HEK293 (cell line): Measurements from ENCODE around the gene SLC30A7.

Experiments used
- BCL11B ChIP-seq: fragments of 450-650 bp; formaldehyde crosslinking; IDR thresholded peaks from 2 replicates; pipeline ENCODE4 v1.5.1; 2016; ENCODE audit warnings: low read depth, missing biosample characterization, missing genetic modification characterization
- FEZF1 ChIP-seq: fragments of 450-650 bp; formaldehyde crosslinking; IDR thresholded peaks from 2 replicates; pipeline ENCODE4 v1.5.1; 2016; ENCODE audit warnings: missing biosample characterization, missing genetic modification characterization
- GLIS2 ChIP-seq: fragments of 450-650 bp; formaldehyde crosslinking; IDR thresholded peaks from 2 replicates; pipeline ENCODE4 v1.5.1; 2016; ENCODE audit warnings: missing biosample characterization, missing genetic modification characterization
- IKZF3 ChIP-seq: fragments of 450-650 bp; IDR thresholded peaks from 2 replicates; pipeline ENCODE4 v1.5.0; 2018; ENCODE audit warnings: missing biosample characterization, mild to moderate bottlenecking, missing genetic modification characterization, moderate library complexity
- KLF1 ChIP-seq: fragments of 450-650 bp; formaldehyde crosslinking; IDR thresholded peaks from 2 replicates; pipeline ENCODE4 v1.5.1; 2016; ENCODE audit warnings: missing biosample characterization, missing genetic modification characterization
- KLF16 ChIP-seq: fragments of 450-650 bp; formaldehyde crosslinking; IDR thresholded peaks from 2 replicates; pipeline ENCODE4 v1.5.1; 2017; ENCODE audit warnings: missing biosample characterization, missing genetic modification characterization
- MEIS1 ChIP-seq: sonication (generic); formaldehyde crosslinking; IDR thresholded peaks from 2 replicates; pipeline ENCODE4 v1.8.1; 2022; ENCODE audit warnings: missing genetic modification reagents, mild to moderate bottlenecking, borderline replicate concordance
- SP2 ChIP-seq: fragments of 450-650 bp; formaldehyde crosslinking; IDR thresholded peaks from 2 replicates; pipeline ENCODE4 v1.5.1; 2016; ENCODE audit warnings: missing biosample characterization, missing genetic modification characterization
- YY1 ChIP-seq: fragments of 450-650 bp; formaldehyde crosslinking; IDR thresholded peaks from 2 replicates; pipeline ENCODE4 v1.5.1; 2018; ENCODE audit warnings: missing biosample characterization, missing genetic modification characterization
- ZBTB7A ChIP-seq: fragments of 450-650 bp; formaldehyde crosslinking; IDR thresholded peaks from 2 replicates; pipeline ENCODE4 v1.5.1; 2016; ENCODE audit warnings: low read depth, missing biosample characterization, missing genetic modification characterization
- ZFP37 ChIP-seq: fragments of 450-650 bp; formaldehyde crosslinking; IDR thresholded peaks from 2 replicates; pipeline ENCODE4 v1.5.1; 2016; ENCODE audit warnings: missing biosample characterization, missing genetic modification characterization
- ZNF114 ChIP-seq: fragments of 450-650 bp; formaldehyde crosslinking; IDR thresholded peaks from 2 replicates; pipeline ENCODE4 v1.5.0; 2017; ENCODE audit warnings: missing biosample characterization, missing genetic modification characterization
- ZNF221 ChIP-seq: fragments of 450-650 bp; formaldehyde crosslinking; IDR thresholded peaks from 2 replicates; pipeline ENCODE4 v1.5.1; 2017; ENCODE audit warnings: missing biosample characterization, missing genetic modification characterization, borderline replicate concordance
- ZNF274 ChIP-seq, 2 experiments: fragments of 200-500 bp in 1 of 2; fragments of 450-650 bp in 1 of 2; sonication (Bioruptor generic) in 1 of 2; formaldehyde crosslinking in 1 of 2; IDR thresholded peaks; 2 replicates each; pipeline versions ENCODE4 v1.5.1 to v1.6.1; 2014 to 2016; ENCODE audit warnings: borderline replicate concordance in 1 of 2, inconsistent platforms in 1 of 2, low read length in 1 of 2, missing biosample characterization in 1 of 2, missing genetic modification characterization in 1 of 2
- ZNF394 ChIP-seq: fragments of 450-650 bp; formaldehyde crosslinking; IDR thresholded peaks from 2 replicates; pipeline ENCODE4 v1.5.1; 2016; ENCODE audit warnings: missing biosample characterization, missing genetic modification characterization, mild to moderate bottlenecking, moderate library complexity, borderline replicate concordance
- ZNF404 ChIP-seq: fragments of 450-650 bp; formaldehyde crosslinking; IDR thresholded peaks from 2 replicates; pipeline ENCODE4 v1.5.1; 2017; ENCODE audit warnings: missing biosample characterization, missing genetic modification characterization
- ZNF501 ChIP-seq: fragments of 450-650 bp; formaldehyde crosslinking; IDR thresholded peaks from 2 replicates; pipeline ENCODE4 v1.5.1; 2016; ENCODE audit warnings: missing biosample characterization, missing genetic modification characterization
- ZNF549 ChIP-seq: fragments of 450-650 bp; IDR thresholded peaks from 2 replicates; pipeline ENCODE4 v1.5.1; 2018; ENCODE audit warnings: missing biosample characterization, missing genetic modification characterization, mild to moderate bottlenecking, inconsistent platforms, moderate library complexity
- ZNF623 ChIP-seq: fragments of 450-650 bp; formaldehyde crosslinking; IDR thresholded peaks from 2 replicates; pipeline ENCODE4 v1.5.1; 2016; ENCODE audit warnings: missing biosample characterization, missing genetic modification characterization
- ZNF654 ChIP-seq: fragments of 450-650 bp; formaldehyde crosslinking; IDR thresholded peaks from 2 replicates; pipeline ENCODE4 v1.5.1; 2016; ENCODE audit warnings: low read depth, missing biosample characterization, missing genetic modification characterization
- ZNF76 ChIP-seq: fragments of 450-650 bp; formaldehyde crosslinking; IDR thresholded peaks from 2 replicates; pipeline ENCODE4; 2016; ENCODE audit warnings: low read depth, missing biosample characterization, missing genetic modification characterization, borderline replicate concordance
- ZNF776 ChIP-seq: fragments of 450-650 bp; formaldehyde crosslinking; IDR thresholded peaks from 2 replicates; pipeline ENCODE4 v1.5.0; 2017; ENCODE audit warnings: missing biosample characterization, missing genetic modification characterization, borderline replicate concordance
- ZSCAN23 ChIP-seq: fragments of 450-650 bp; formaldehyde crosslinking; IDR thresholded peaks from 2 replicates; pipeline ENCODE4 v1.5.1; 2016; ENCODE audit warnings: missing biosample characterization, missing genetic modification characterization
- ZSCAN30 ChIP-seq: fragments of 450-650 bp; IDR thresholded peaks from 2 replicates; pipeline ENCODE4 v1.5.1; 2018; ENCODE audit warnings: missing biosample characterization, mild to moderate bottlenecking, missing genetic modification characterization, moderate library complexity
- TF ChIP-seq, protein P1 (sequence below): fragments of 450-650 bp; formaldehyde crosslinking; IDR thresholded peaks from 2 replicates; pipeline ENCODE4 v1.5.1; 2016; ENCODE audit warnings: missing biosample characterization, missing genetic modification characterization
- TF ChIP-seq, protein P2 (sequence below): sonication (generic); formaldehyde crosslinking; IDR thresholded peaks from 2 replicates; pipeline ENCODE4 v1.8.1; 2022; ENCODE audit warnings: mild to moderate bottlenecking, moderate library complexity, missing genetic modification reagents
- TF ChIP-seq, protein P3 (sequence below): fragments of 450-650 bp; formaldehyde crosslinking; IDR thresholded peaks from 2 replicates; pipeline ENCODE4 v1.5.1; 2016; ENCODE audit warnings: missing biosample characterization, missing genetic modification characterization
- TF ChIP-seq, protein P4 (sequence below): fragments of 450-650 bp; formaldehyde crosslinking; IDR thresholded peaks from 2 replicates; pipeline ENCODE4 v1.5.1; 2016; ENCODE audit warnings: missing biosample characterization, missing genetic modification characterization
- TF ChIP-seq, protein P5 (sequence below): fragments of 450-650 bp; formaldehyde crosslinking; IDR thresholded peaks from 2 replicates; pipeline ENCODE4 v1.5.1; 2016; ENCODE audit warnings: missing biosample characterization, missing genetic modification characterization

The SLC30A7 gene

DNA sequence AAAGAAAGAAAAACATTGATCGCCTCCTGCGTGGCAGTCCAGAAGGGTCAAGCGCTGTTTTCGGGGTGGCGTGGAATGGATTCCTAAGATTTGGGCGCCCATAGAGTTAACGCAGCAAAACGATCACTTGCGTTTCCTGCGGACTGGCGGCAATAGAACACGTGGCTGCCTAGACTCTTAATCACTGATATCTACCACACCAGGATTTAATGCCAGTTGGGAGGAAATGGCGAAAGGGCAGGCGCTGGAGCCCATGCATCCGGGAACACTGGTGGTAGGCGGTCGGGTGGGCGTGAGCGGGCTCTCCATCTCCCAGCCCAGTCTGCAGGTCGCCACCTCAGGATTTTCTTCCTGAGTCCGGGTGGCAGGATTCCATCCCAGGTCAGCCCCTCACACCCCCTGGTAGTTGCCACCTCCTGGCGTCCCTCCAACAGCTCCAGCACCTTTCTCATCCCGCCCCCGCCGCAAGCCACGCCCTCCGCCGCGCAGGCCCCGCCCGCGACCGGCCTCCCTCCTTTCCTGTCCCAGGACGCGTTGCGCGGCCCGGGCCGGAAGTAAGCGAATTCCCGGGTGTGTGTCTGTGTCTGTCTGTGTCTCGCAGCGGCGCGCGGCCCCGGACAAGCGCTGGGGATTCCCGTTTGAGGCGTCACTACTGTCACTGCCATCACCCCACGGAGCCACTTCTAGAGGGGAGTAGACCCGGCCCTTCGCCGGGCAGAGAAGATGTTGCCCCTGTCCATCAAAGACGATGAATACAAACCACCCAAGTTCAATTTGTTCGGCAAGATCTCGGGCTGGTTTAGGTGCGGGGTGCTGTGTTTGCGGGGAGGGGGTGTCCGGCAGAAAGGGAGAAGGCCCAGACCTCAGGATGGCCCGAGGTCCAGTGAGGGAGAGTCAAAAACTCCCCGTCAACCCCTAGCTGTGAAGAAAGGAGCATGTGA lies at the start of gene SLC30A7 (continued):
- TF ChIP-seq, protein P1, sequence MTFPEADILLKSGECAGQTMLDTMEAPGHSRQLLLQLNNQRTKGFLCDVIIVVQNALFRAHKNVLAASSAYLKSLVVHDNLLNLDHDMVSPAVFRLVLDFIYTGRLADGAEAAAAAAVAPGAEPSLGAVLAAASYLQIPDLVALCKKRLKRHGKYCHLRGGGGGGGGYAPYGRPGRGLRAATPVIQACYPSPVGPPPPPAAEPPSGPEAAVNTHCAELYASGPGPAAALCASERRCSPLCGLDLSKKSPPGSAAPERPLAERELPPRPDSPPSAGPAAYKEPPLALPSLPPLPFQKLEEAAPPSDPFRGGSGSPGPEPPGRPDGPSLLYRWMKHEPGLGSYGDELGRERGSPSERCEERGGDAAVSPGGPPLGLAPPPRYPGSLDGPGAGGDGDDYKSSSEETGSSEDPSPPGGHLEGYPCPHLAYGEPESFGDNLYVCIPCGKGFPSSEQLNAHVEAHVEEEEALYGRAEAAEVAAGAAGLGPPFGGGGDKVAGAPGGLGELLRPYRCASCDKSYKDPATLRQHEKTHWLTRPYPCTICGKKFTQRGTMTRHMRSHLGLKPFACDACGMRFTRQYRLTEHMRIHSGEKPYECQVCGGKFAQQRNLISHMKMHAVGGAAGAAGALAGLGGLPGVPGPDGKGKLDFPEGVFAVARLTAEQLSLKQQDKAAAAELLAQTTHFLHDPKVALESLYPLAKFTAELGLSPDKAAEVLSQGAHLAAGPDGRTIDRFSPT (tag by site-specific recombination): peak; percentile 97
- peak; percentile 98 for TF ChIP-seq GLIS2 (tag by site-specific recombination)
- TF ChIP-seq ZNF274 (IDR thresholded peaks at IDR 0.05; ENCODE audit: low read length): no peak
- TF ChIP-seq ZNF274 (tag by site-specific recombination; IDR thresholded peaks at IDR 0.05; ENCODE audit: borderline replicate concordance): no peak
- 0 out of 2 replicates have a peak, but pooled peaks have one; percentile 47 for TF ChIP-seq ZBTB7A
- TF ChIP-seq, protein P2, sequence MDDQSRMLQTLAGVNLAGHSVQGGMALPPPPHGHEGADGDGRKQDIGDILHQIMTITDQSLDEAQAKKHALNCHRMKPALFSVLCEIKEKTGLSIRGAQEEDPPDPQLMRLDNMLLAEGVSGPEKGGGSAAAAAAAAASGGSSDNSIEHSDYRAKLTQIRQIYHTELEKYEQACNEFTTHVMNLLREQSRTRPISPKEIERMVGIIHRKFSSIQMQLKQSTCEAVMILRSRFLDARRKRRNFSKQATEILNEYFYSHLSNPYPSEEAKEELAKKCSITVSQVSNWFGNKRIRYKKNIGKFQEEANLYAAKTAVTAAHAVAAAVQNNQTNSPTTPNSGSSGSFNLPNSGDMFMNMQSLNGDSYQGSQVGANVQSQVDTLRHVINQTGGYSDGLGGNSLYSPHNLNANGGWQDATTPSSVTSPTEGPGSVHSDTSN (CRISPR knock-in tag): no peak
- no peak for TF ChIP-seq ZNF623 (tag by site-specific recombination)
- TF ChIP-seq, protein P3, sequence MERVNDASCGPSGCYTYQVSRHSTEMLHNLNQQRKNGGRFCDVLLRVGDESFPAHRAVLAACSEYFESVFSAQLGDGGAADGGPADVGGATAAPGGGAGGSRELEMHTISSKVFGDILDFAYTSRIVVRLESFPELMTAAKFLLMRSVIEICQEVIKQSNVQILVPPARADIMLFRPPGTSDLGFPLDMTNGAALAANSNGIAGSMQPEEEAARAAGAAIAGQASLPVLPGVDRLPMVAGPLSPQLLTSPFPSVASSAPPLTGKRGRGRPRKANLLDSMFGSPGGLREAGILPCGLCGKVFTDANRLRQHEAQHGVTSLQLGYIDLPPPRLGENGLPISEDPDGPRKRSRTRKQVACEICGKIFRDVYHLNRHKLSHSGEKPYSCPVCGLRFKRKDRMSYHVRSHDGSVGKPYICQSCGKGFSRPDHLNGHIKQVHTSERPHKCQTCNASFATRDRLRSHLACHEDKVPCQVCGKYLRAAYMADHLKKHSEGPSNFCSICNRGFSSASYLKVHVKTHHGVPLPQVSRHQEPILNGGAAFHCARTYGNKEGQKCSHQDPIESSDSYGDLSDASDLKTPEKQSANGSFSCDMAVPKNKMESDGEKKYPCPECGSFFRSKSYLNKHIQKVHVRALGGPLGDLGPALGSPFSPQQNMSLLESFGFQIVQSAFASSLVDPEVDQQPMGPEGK (tag by site-specific recombination): peak; percentile 97
- TF ChIP-seq BCL11B (tag by site-specific recombination): peak; percentile 70; the same call in 1 of the 2 replicates
- TF ChIP-seq KLF1 (tag by site-specific recombination): peak; percentile 60
- TF ChIP-seq ZSCAN23: no peak
- TF ChIP-seq MEIS1 (CRISPR knock-in tag): no peak
- TF ChIP-seq KLF16: peak; percentile 77
- 0 out of 2 replicates have a peak, but pooled peaks have one; percentile 27 for TF ChIP-seq YY1 (tag by site-specific recombination)
- TF ChIP-seq ZFP37 (tag by site-specific recombination): peak; percentile 86; the same call in 1 of the 2 replicates
- peak; percentile 93 for TF ChIP-seq SP2 (tag by site-specific recombination)
- TF ChIP-seq IKZF3: peak; percentile 97
- no peak for TF ChIP-seq ZNF654
- TF ChIP-seq ZNF394 (tag by site-specific recombination): peak; percentile 94
- peak; percentile 84 for TF ChIP-seq ZNF76
- no peak; the same call in 1 of the 2 replicates for TF ChIP-seq ZNF501 (tag by site-specific recombination)
- no peak for TF ChIP-seq ZNF221 (tag by site-specific recombination)
- TF ChIP-seq ZNF404 (tag by site-specific recombination): no peak
- TF ChIP-seq ZSCAN30 (tag by site-specific recombination): no peak
- TF ChIP-seq ZNF776 (tag by site-specific recombination): no peak
- TF ChIP-seq, protein P4, sequence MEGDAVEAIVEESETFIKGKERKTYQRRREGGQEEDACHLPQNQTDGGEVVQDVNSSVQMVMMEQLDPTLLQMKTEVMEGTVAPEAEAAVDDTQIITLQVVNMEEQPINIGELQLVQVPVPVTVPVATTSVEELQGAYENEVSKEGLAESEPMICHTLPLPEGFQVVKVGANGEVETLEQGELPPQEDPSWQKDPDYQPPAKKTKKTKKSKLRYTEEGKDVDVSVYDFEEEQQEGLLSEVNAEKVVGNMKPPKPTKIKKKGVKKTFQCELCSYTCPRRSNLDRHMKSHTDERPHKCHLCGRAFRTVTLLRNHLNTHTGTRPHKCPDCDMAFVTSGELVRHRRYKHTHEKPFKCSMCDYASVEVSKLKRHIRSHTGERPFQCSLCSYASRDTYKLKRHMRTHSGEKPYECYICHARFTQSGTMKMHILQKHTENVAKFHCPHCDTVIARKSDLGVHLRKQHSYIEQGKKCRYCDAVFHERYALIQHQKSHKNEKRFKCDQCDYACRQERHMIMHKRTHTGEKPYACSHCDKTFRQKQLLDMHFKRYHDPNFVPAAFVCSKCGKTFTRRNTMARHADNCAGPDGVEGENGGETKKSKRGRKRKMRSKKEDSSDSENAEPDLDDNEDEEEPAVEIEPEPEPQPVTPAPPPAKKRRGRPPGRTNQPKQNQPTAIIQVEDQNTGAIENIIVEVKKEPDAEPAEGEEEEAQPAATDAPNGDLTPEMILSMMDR: peak; percentile 3; the same call in 1 of the 2 replicates
- TF ChIP-seq, protein P5, sequence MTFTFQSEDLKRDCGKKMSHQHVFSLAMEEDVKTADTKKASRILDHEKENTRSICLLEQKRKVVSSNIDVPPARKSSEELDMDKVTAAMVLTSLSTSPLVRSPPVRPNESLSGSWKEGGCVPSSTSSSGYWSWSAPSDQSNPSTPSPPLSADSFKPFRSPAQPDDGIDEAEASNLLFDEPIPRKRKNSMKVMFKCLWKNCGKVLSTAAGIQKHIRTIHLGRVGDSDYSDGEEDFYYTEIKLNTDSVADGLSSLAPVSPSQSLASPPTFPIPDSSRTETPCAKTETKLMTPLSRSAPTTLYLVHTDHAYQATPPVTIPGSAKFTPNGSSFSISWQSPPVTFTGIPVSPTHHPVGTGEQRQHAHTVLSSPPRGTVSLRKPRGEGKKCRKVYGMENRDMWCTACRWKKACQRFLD (tag by site-specific recombination): no peak
- TF ChIP-seq FEZF1 (tag by site-specific recombination): peak; percentile 23; the same call in 1 of the 2 replicates
- no peak for TF ChIP-seq ZNF549 (tag by site-specific recombination)
- no peak for TF ChIP-seq ZNF114 (tag by site-specific recombination)
